Muscle layer of colon (tissue), 2 donors: ENCODE measurements around the gene VPS51.

Source experiments
- H3K27ac ChIP-seq: one replicate; pipeline ENCODE4 v1.7.0; 2013; ENCODE audit warnings: low read depth, mild to moderate bottlenecking, low read length, moderate library complexity
- H3K27me3 ChIP-seq, 2 donors: one replicate each; pipeline ENCODE4 v1.7.0; 2013; ENCODE audit warnings: low read length in 2 of 2, mild to moderate bottlenecking in 2 of 2; ENCODE audit not compliant: insufficient read depth in 2 of 2, control insufficient read depth in 1 of 2
- H3K36me3 ChIP-seq: one replicate; pipeline ENCODE4 v1.7.0; 2013; ENCODE audit warnings: mild to moderate bottlenecking, low read length; ENCODE audit not compliant: insufficient read depth
- H3K4me1 ChIP-seq: one replicate; pipeline ENCODE4 v1.7.0; 2013; ENCODE audit warnings: mild to moderate bottlenecking, low read length; ENCODE audit not compliant: insufficient read depth
- H3K4me3 ChIP-seq, 2 donors: one replicate each; pipeline ENCODE4 v1.7.0; 2013; ENCODE audit warnings: low read length in 2 of 2, low read depth in 1 of 2, mild to moderate bottlenecking in 1 of 2, moderate library complexity in 1 of 2
- H3K9ac ChIP-seq: one replicate; pipeline ENCODE4 v1.7.0; 2013; ENCODE audit warnings: low read length
- H3K9me3 ChIP-seq: one replicate; pipeline ENCODE4 v1.7.0; 2013; ENCODE audit warnings: mild to moderate bottlenecking, low read length
- donor health status: abdominal sarcoma.
- donor health status: Adenocarcinoma of cecum.

VPS51 gene

GRCh38 chr11:65095974-65096806 is at the start of gene VPS51:
VPS51 (plus strand) TSS chr11:65096214; CDS start chr11:65096251, 37 bp downstream.
- Histone ChIP-seq H3K27me3 (no peaks in the 10 kb centered on the region), H3K9me3 (no peaks in the 10 kb centered on the region), H3K27ac (peak within 1 kb of the TSS; percentile 86), H3K9ac (peak within 1 kb of the TSS; percentile 53), H3K4me3 (peak within 1 kb of the TSS; percentile 77 to 85), H3K36me3 (peaks cover 13% of the 10 kb centered on the region), H3K4me1 (peaks cover 12% of the 10 kb centered on the region)

GRCh38 chr11:65047581-65048422 is 48.2 kb upstream of the VPS51 start:
- Histone ChIP-seq H3K9ac (peak overlapping the region; percentile 50), H3K4me1 (peaks cover 16% of the 10 kb centered on the region), H3K9me3 (no peaks in the 10 kb centered on the region), H3K36me3 (peaks cover 11% of the 10 kb centered on the region), H3K4me3 (peak overlapping the region; percentile 58 to 72), H3K27me3 (peaks cover 0 to 1% of the 10 kb centered on the region in 2 donors), H3K27ac (peak overlapping the region; percentile 65)

GRCh38 chr11:65051398-65051858 is 44.6 kb upstream of the VPS51 start:
- Histone ChIP-seq H3K9ac (no peak overlapping the region), H3K27me3 (peaks cover 0 to 4% of the 10 kb centered on the region in 2 donors), H3K27ac (no peak overlapping the region), H3K9me3 (no peaks in the 10 kb centered on the region), H3K4me1 (peaks cover 14% of the 10 kb centered on the region), H3K4me3 (no peak overlapping the region), H3K36me3 (no peaks in the 10 kb centered on the region)

GRCh38 chr11:65053827-65054508 is 42.0 kb upstream of the VPS51 start:
- Histone ChIP-seq H3K9ac (no peak overlapping the region), H3K9me3 (no peaks in the 10 kb centered on the region), H3K4me1 (no peaks in the 10 kb centered on the region), H3K27ac (no peak overlapping the region), H3K36me3 (no peaks in the 10 kb centered on the region), H3K4me3 (no peak overlapping the region), H3K27me3 (peaks cover 0 to 4% of the 10 kb centered on the region in 2 donors)

GRCh38 chr11:65055538-65055937 is 40.5 kb upstream of the VPS51 start:
- H3K4me1 ChIP-seq: no peaks in the 10 kb centered on the region
- H3K4me3 ChIP-seq: no peak overlapping the region
- H3K27ac ChIP-seq: no peak overlapping the region
- peaks cover 0 to 4% of the 10 kb centered on the region in 2 donors for H3K27me3 ChIP-seq
- no peak overlapping the region for H3K9ac ChIP-seq
- H3K9me3 ChIP-seq: no peaks in the 10 kb centered on the region
- H3K36me3 ChIP-seq: no peaks in the 10 kb centered on the region

- Histone ChIP-seq H3K9ac (no peak overlapping the region), H3K4me1 (no peaks in the 10 kb centered on the region), H3K36me3 (no peaks in the 10 kb centered on the region), H3K27me3 (peaks cover 0 to 4% of the 10 kb centered on the region in 2 donors), H3K27ac (no peak overlapping the region), H3K4me3 (no peak overlapping the region), H3K9me3 (no peaks in the 10 kb centered on the region)
Measured at GRCh38 chr11:65056999-65057398, 39.0 kb upstream of the VPS51 start.

- Histone ChIP-seq H3K36me3 (no peaks in the 10 kb centered on the region), H3K4me3 (no peak overlapping the region), H3K27me3 (peaks cover 0 to 4% of the 10 kb centered on the region in 2 donors), H3K9ac (no peak overlapping the region), H3K27ac (no peak overlapping the region), H3K4me1 (no peaks in the 10 kb centered on the region), H3K9me3 (no peaks in the 10 kb centered on the region)
Measured at GRCh38 chr11:65057526-65057925, 38.5 kb upstream of the VPS51 start.

GRCh38 chr11:65058012-65058411 is 38.0 kb upstream of the VPS51 start:
- Histone ChIP-seq H3K4me3 (no peak overlapping the region), H3K27ac (no peak overlapping the region), H3K9ac (no peak overlapping the region), H3K27me3 (peaks cover 0 to under 1% of the 10 kb centered on the region in 2 donors), H3K9me3 (no peaks in the 10 kb centered on the region), H3K36me3 (no peaks in the 10 kb centered on the region), H3K4me1 (no peaks in the 10 kb centered on the region)

- H3K9me3 ChIP-seq: no peaks in the 10 kb centered on the region
- H3K36me3 ChIP-seq: no peaks in the 10 kb centered on the region
- no peak within 1 kb of the TSS for H3K4me3 ChIP-seq
- no peak within 1 kb of the TSS for H3K27ac ChIP-seq
- no peaks in the 10 kb centered on the region for H3K4me1 ChIP-seq
- H3K27me3 ChIP-seq: no peaks in the 10 kb centered on the region
- H3K9ac ChIP-seq: no peak within 1 kb of the TSS
Measured at GRCh38 chr11:65058419-65059054, 37.5 kb upstream of the VPS51 start, which contains the start of gene NAALADL1. NAALADL1 (minus strand) TSS chr11:65058553; CDS start chr11:65058521, 32 bp downstream.

- Histone ChIP-seq H3K4me3 (no peak overlapping the region), H3K27ac (no peak overlapping the region), H3K36me3 (no peaks in the 10 kb centered on the region), H3K9me3 (no peaks in the 10 kb centered on the region), H3K27me3 (no peaks in the 10 kb centered on the region), H3K4me1 (no peaks in the 10 kb centered on the region), H3K9ac (no peak overlapping the region)
Measured at GRCh38 chr11:65059523-65059922, 36.5 kb upstream of the VPS51 start.
